Measurements from ENCODE around the gene CLRN3. TPM values are rescaled to one million over a fixed set of nuclear protein-coding genes. Genes with fewer than 3 reads are reported as not detected.

Gene CLRN3
- total RNA-seq, 1 donor from 2014 or later: not detected

- Histone ChIP-seq H2AFZ (ENCODE audit: low read depth, low read length) (no peak overlapping the region), H3K27ac (ENCODE audit: low read depth, low read length) (no peak overlapping the region), H3K4me3 (ENCODE audit: insufficient read depth, low read depth, low read length) (no peak overlapping the region), H3K4me1 (ENCODE audit: insufficient read depth, low read length) (no peaks in the 10 kb centered on the region), H3K27me3 (ENCODE audit: insufficient read depth, low read length) (peaks cover 4% of the 10 kb centered on the region), H3K79me2 (ENCODE audit: insufficient read depth, low read length) (no peaks in the 10 kb centered on the region), H3K9ac (ENCODE audit: low read length) (no peak overlapping the region), H3K4me2 (ENCODE audit: low read length) (no peak overlapping the region), H4K20me1 (ENCODE audit: insufficient read depth, low read length) (no peaks in the 10 kb centered on the region), H3K36me3 (ENCODE audit: insufficient read depth, low read length) (no peaks in the 10 kb centered on the region), H3K9me3 (ENCODE audit: insufficient read depth, low read depth, low read length) (no peaks in the 10 kb centered on the region)
- DNase-seq (ENCODE audit: low read depth) (no peak), FAIRE-seq (no peak)
- H3K9me3 Mint-ChIP-seq (ENCODE audit: unreplicated experiment): peaks cover 1% of the 10 kb centered on the region
- H3K27ac Mint-ChIP-seq (ENCODE audit: unreplicated experiment): no peak overlapping the region
- no peak overlapping the region for H3K4me3 Mint-ChIP-seq (ENCODE audit: unreplicated experiment)
- TF ChIP-seq CTCF (IDR thresholded peaks at IDR 0.05; ENCODE audit: insufficient read depth, low read depth, low read length): no peak
- TF ChIP-seq EZH2 (IDR thresholded peaks at IDR 0.05; ENCODE audit: insufficient read depth, low read length): no peak
- peaks cover 45% of the 10 kb centered on the region for H3K27me3 Mint-ChIP-seq (ENCODE audit: low read depth, unreplicated experiment)
- H3K4me1 Mint-ChIP-seq (ENCODE audit: low read depth, unreplicated experiment): no peaks in the 10 kb centered on the region
- no peaks in the 10 kb centered on the region for H3K36me3 Mint-ChIP-seq (ENCODE audit: low read depth, unreplicated experiment)
Measured at GRCh38 chr10:127833804-127834203, 58.9 kb downstream of the CLRN3 start.

DNA sequence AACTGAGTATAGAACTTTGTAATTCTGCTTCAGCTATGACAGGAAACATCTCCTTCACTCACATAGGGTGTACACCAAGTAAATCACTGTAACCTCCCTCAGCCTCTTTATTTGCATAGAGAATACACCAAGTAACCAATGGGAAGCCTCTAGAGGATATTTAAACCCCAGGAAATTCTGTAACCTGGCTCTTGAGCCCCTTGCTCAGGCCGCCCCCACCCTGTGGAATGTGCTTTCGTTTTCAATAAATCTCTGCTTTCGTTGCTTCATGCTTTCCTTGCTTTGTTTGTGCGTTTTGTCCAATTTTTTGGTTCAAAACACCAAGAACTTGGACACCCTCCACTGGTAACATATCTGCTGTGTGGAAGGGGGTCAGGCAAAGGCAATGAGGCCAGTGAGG lies 60.2 kb downstream of the CLRN3 start:
- H3K4me3 ChIP-seq (ENCODE audit: insufficient read depth, low read depth, low read length): no peak overlapping the region
- no peak overlapping the region for H3K4me2 ChIP-seq (ENCODE audit: low read length)
- H3K4me1 ChIP-seq (ENCODE audit: insufficient read depth, low read length): no peaks in the 10 kb centered on the region
- H3K36me3 Mint-ChIP-seq (ENCODE audit: low read depth, unreplicated experiment): no peaks in the 10 kb centered on the region
- H3K36me3 ChIP-seq (ENCODE audit: insufficient read depth, low read length): no peaks in the 10 kb centered on the region
- TF ChIP-seq EZH2 (IDR thresholded peaks at IDR 0.05; ENCODE audit: insufficient read depth, low read length) (no peak), CTCF (IDR thresholded peaks at IDR 0.05; ENCODE audit: insufficient read depth, low read depth, low read length) (no peak)
- H3K27me3 Mint-ChIP-seq (ENCODE audit: low read depth, unreplicated experiment): peaks cover 48% of the 10 kb centered on the region
- no peak overlapping the region for H3K4me3 Mint-ChIP-seq (ENCODE audit: unreplicated experiment)
- no peaks in the 10 kb centered on the region for H3K4me1 Mint-ChIP-seq (ENCODE audit: low read depth, unreplicated experiment)
- H3K9ac ChIP-seq (ENCODE audit: low read length): no peak overlapping the region
- DNase-seq (ENCODE audit: low read depth) (no peak), FAIRE-seq (no peak)
- no peak overlapping the region for H2AFZ ChIP-seq (ENCODE audit: low read depth, low read length)
- H3K27ac Mint-ChIP-seq (ENCODE audit: unreplicated experiment): no peak overlapping the region
- H4K20me1 ChIP-seq (ENCODE audit: insufficient read depth, low read length): no peaks in the 10 kb centered on the region
- H3K9me3 ChIP-seq (ENCODE audit: insufficient read depth, low read depth, low read length): no peaks in the 10 kb centered on the region
- no peak overlapping the region for H3K27ac ChIP-seq (ENCODE audit: low read depth, low read length)
- H3K27me3 ChIP-seq (ENCODE audit: insufficient read depth, low read length): peaks cover 4% of the 10 kb centered on the region
- H3K9me3 Mint-ChIP-seq (ENCODE audit: unreplicated experiment): no peaks in the 10 kb centered on the region
- no peaks in the 10 kb centered on the region for H3K79me2 ChIP-seq (ENCODE audit: insufficient read depth, low read length)

GRCh38 chr10:127830414-127830813 lies 62.3 kb downstream of the CLRN3 start:
- Histone ChIP-seq H3K9me3 (ENCODE audit: insufficient read depth, low read depth, low read length) (no peaks in the 10 kb centered on the region), H3K4me2 (ENCODE audit: low read length) (no peak overlapping the region), H3K9ac (ENCODE audit: low read length) (no peak overlapping the region), H3K36me3 (ENCODE audit: insufficient read depth, low read length) (no peaks in the 10 kb centered on the region), H3K27ac (ENCODE audit: low read depth, low read length) (no peak overlapping the region), H2AFZ (ENCODE audit: low read depth, low read length) (no peak overlapping the region), H3K27me3 (ENCODE audit: insufficient read depth, low read length) (no peaks in the 10 kb centered on the region), H3K4me3 (ENCODE audit: insufficient read depth, low read depth, low read length) (no peak overlapping the region), H3K79me2 (ENCODE audit: insufficient read depth, low read length) (no peaks in the 10 kb centered on the region), H4K20me1 (ENCODE audit: insufficient read depth, low read length) (no peaks in the 10 kb centered on the region), H3K4me1 (ENCODE audit: insufficient read depth, low read length) (no peaks in the 10 kb centered on the region)
- Mint-ChIP-seq H3K4me1 (ENCODE audit: low read depth, unreplicated experiment) (no peaks in the 10 kb centered on the region), H3K36me3 (ENCODE audit: low read depth, unreplicated experiment) (no peaks in the 10 kb centered on the region), H3K27me3 (ENCODE audit: low read depth, unreplicated experiment) (peaks cover 33% of the 10 kb centered on the region), H3K9me3 (ENCODE audit: unreplicated experiment) (peaks cover 2% of the 10 kb centered on the region), H3K4me3 (ENCODE audit: unreplicated experiment) (no peak overlapping the region), H3K27ac (ENCODE audit: unreplicated experiment) (no peak overlapping the region)
- no peak for DNase-seq (ENCODE audit: low read depth)
- no peak for FAIRE-seq
- TF ChIP-seq CTCF (IDR thresholded peaks at IDR 0.05; ENCODE audit: insufficient read depth, low read depth, low read length) (no peak), EZH2 (IDR thresholded peaks at IDR 0.05; ENCODE audit: insufficient read depth, low read length) (no peak)

Other genes starting within 250 kb of the CLRN3 start
- gene FOXI2, start 155.8 kb downstream of the CLRN3 start, total RNA-seq: not detected in 2 replicates
- gene PTPRE, start 14.2 kb upstream of the CLRN3 start, total RNA-seq: 14.1 and 15.8 TPM in 2 replicates
- gene MKI67, start 233.5 kb upstream of the CLRN3 start, total RNA-seq: 2.6 and 4.6 TPM in 2 replicates

Measured in astrocyte (in vitro differentiated cells and primary cell).